Neutrophil (primary cell): ENCODE measurements around the gene C9.

Source experiments
- H3K27ac ChIP-seq: fragments of 200-600 bp; sonication (generic); 2 replicates; pipeline ENCODE4 v1.5.1; 2016; ENCODE audit warnings: mild to moderate bottlenecking, moderate library complexity
- H3K27me3 ChIP-seq: fragments of 200-600 bp; sonication (generic); 2 replicates; pipeline ENCODE4 v1.6.0; 2016; ENCODE audit warnings: mild to moderate bottlenecking
- H3K36me3 ChIP-seq: fragments of 200-600 bp; sonication (generic); 2 replicates; pipeline ENCODE4 v1.5.1; 2017
- H3K4me1 ChIP-seq, 2 experiments: fragments of 200-600 bp in 1 of 2; sonication (generic) in 1 of 2; 1 replicate in 1 of 2; 2 replicates in 1 of 2; pipeline versions ENCODE4 v1.5.1 to v1.6.1; 2013 to 2016; ENCODE audit warnings: low read depth in 1 of 2, low read length in 1 of 2, mild to moderate bottlenecking in 1 of 2, moderate library complexity in 1 of 2; ENCODE audit not compliant: control insufficient read depth in 1 of 2, insufficient read depth in 1 of 2
- H3K4me3 ChIP-seq, 2 experiments: fragments of 200-600 bp in 1 of 2; sonication (generic) in 1 of 2; 1 replicate in 1 of 2; 2 replicates in 1 of 2; pipeline ENCODE4 v1.5.1; 2013 to 2016; ENCODE audit warnings: low read depth in 1 of 2, low read length in 1 of 2, mild to moderate bottlenecking in 1 of 2, moderate library complexity in 1 of 2
- H3K9me3 ChIP-seq: fragments of 200-600 bp; sonication (generic); 2 replicates; pipeline ENCODE4 v1.5.1; 2016
- TF ChIP-seq, protein P1 (sequence below): fragments of 200-600 bp; sonication (generic); IDR thresholded peaks from 2 replicates; pipeline ENCODE4 v1.5.1; 2016; ENCODE audit warnings: antibody characterized with exemption

The C9 gene

DNA sequence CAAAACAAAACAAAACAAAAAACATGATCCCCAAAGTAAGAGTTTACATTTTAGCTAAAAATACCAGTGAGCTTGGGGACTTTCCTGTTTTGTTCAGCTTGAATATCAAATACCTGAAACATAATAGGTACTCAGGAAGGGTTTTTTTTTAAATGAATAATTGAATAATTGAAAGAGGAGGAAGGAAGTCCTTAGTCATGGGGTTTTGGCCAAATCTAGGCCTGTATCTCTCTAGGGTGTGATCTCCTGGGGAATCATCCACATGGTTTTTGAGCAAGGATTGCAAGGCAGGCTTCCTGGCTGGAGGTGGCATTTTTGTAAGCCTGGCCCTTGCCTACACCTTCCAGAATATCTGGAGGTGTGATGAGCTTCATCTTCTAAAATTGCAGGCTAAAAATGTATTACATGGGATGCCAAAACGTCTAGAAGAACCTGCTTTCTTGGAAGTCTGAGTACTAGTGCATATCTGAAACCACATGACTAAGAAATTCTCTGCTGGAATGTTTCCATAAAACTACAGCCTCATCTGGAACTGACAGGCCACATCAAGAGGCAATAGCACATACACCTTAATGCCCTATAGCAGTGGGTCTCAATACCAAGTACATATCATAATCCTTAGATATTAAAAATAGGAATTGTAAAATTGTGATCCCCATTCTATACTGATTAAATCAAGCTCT lies 10.4 kb downstream of the C9 start:
- Histone ChIP-seq H3K27ac (no peak overlapping the region), H3K4me1 (no peaks in the 10 kb centered on the region), H3K27me3 (no peaks in the 10 kb centered on the region), H3K4me3 (no peak overlapping the region), H3K9me3 (no peaks in the 10 kb centered on the region), H3K36me3 (no peaks in the 10 kb centered on the region)
- TF ChIP-seq, protein P1, sequence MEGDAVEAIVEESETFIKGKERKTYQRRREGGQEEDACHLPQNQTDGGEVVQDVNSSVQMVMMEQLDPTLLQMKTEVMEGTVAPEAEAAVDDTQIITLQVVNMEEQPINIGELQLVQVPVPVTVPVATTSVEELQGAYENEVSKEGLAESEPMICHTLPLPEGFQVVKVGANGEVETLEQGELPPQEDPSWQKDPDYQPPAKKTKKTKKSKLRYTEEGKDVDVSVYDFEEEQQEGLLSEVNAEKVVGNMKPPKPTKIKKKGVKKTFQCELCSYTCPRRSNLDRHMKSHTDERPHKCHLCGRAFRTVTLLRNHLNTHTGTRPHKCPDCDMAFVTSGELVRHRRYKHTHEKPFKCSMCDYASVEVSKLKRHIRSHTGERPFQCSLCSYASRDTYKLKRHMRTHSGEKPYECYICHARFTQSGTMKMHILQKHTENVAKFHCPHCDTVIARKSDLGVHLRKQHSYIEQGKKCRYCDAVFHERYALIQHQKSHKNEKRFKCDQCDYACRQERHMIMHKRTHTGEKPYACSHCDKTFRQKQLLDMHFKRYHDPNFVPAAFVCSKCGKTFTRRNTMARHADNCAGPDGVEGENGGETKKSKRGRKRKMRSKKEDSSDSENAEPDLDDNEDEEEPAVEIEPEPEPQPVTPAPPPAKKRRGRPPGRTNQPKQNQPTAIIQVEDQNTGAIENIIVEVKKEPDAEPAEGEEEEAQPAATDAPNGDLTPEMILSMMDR = no peak

DNA sequence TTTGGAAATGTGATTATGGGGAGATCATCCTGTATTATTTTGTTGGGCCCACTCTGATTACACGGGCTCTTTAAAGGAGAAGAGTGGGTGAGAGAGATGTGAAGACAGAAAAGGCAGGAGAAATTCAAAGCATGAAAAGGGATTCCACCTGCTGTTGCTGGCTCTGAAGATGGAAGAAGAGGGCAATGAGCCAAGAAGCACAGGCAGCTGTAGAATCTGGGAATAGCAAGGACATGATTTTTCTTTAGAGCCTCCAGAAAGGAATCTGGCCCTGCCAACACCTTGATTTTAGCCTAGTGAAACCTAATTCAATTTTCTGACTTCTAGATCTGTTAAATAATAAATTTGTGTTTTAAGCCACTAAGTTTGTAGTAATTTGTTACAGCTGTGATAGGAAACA lies 11.3 kb downstream of the C9 start:
- H3K4me1 ChIP-seq = no peaks in the 10 kb centered on the region
- no peaks in the 10 kb centered on the region for H3K36me3 ChIP-seq
- TF ChIP-seq, protein P1 = no peak
- no peaks in the 10 kb centered on the region for H3K27me3 ChIP-seq
- H3K9me3 ChIP-seq = no peaks in the 10 kb centered on the region
- no peak overlapping the region for H3K4me3 ChIP-seq
- H3K27ac ChIP-seq = no peak overlapping the region

DNA sequence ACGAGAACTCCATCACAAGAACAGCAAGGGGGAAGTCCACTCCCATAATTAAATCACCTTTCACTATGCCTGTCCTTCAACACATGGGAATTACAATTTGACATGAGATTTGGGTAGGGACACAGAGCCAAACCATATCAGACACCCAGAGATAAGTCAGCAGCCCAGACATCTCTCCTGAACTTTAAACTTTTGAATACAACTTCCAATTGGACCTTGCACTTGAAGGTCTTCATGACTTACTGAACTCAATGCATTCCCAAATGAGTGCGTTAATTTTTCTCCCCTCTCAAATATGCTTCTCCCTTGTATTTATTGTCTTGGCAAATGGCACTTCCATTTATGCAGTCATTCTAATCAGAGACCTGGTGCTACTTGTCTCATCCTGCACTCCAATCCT lies 12.1 kb downstream of the C9 start:
- Histone ChIP-seq H3K4me3 (no peak overlapping the region), H3K4me1 (no peaks in the 10 kb centered on the region), H3K27ac (no peak overlapping the region), H3K36me3 (no peaks in the 10 kb centered on the region), H3K27me3 (no peaks in the 10 kb centered on the region), H3K9me3 (no peaks in the 10 kb centered on the region)
- TF ChIP-seq, protein P1 = no peak

DNA sequence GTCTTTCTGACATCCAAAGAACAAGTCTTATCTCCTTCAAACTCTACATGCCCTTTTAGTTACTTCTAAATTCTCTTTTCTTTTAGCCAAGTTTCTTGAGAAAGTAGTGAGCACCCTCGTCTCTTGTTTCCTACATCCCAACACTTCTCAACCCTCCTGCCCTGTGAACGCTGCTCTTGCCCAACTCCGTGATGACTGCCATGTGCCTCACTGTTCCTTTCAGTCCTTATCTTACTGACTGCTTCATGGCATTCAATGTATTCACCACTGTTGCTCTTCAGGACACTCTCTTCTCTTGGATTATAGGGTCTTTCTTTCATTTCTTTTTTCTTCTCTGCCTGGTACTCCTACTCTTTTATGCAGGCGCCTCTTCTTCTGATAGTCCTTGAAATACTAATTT lies 14.8 kb downstream of the C9 start:
- no peaks in the 10 kb centered on the region for H3K9me3 ChIP-seq
- no peaks in the 10 kb centered on the region for H3K27me3 ChIP-seq
- H3K36me3 ChIP-seq = no peaks in the 10 kb centered on the region
- TF ChIP-seq, protein P1 = no peak
- no peaks in the 10 kb centered on the region for H3K4me1 ChIP-seq
- H3K4me3 ChIP-seq = no peak overlapping the region
- no peak overlapping the region for H3K27ac ChIP-seq

DNA sequence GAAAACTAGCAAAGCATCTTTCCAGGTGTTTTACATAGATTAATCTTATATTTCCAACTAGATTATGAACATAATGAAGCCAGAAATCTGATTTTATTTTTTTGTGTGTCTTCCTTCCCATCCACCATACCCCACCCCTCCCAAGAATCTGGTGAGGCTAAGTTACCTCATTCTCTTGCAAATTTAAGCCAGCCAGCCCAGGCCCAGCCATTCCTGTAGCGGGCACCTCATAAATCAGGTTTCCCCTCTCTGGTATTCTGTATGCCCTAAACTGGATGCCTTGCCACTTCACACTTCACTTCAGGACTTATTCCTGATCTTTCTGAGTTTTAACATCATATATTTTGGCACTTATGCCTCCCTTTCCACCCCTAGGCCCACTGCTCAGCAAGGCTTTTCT lies 21.8 kb downstream of the C9 start:
- TF ChIP-seq, protein P1 = no peak
- Histone ChIP-seq H3K36me3 (no peaks in the 10 kb centered on the region), H3K27me3 (no peaks in the 10 kb centered on the region), H3K4me3 (no peak overlapping the region), H3K4me1 (no peaks in the 10 kb centered on the region), H3K9me3 (no peaks in the 10 kb centered on the region), H3K27ac (no peak overlapping the region)

DNA sequence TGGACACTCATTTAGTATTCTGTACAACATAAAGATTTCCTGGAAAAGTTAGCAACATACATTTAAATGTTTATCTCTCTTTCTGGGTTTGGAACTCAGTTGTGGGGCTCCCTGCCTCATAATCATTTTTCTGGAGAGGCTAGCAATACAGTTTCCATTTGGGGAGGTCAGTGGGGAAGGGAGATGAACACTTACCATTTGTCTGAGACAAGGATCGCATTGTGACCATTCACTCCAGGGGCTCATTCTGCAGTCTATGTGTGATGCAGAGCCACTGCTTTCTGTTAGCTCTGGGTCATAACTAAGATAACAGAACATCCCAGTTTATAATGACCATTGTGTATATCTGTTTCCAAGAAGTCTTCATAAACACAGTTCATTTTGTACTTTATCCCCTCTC lies 22.4 kb downstream of the C9 start:
- H3K9me3 ChIP-seq = no peaks in the 10 kb centered on the region
- no peaks in the 10 kb centered on the region for H3K27me3 ChIP-seq
- no peak overlapping the region for H3K4me3 ChIP-seq
- H3K27ac ChIP-seq = no peak overlapping the region
- no peaks in the 10 kb centered on the region for H3K36me3 ChIP-seq
- H3K4me1 ChIP-seq = no peaks in the 10 kb centered on the region
- TF ChIP-seq, protein P1 = no peak
